HCT116 (cell line): Measurements from ENCODE around the gene LRFN3.

Experiments
- CTCF ChIP-seq, 3 experiments: fragments of 200-600 bp in 1 of 3; sonication (generic) in 1 of 3; IDR thresholded peaks in 2 of 3; conservative IDR thresholded peaks in 1 of 3; 2 replicates each; pipeline ENCODE4 v1.5.1; 2012 to 2017; ENCODE audit warnings: low read depth in 2 of 3, low read length in 2 of 3, antibody characterized with exemption in 1 of 3, borderline replicate concordance in 1 of 3, control low read depth in 1 of 3, mild to moderate bottlenecking in 1 of 3, mixed read lengths in 1 of 3, mixed run types in 1 of 3, moderate library complexity in 1 of 3; ENCODE audit not compliant: insufficient read depth in 1 of 3
- EGR1 ChIP-seq: IDR thresholded peaks from 2 replicates; pipeline ENCODE4 v1.6.1; 2012; ENCODE audit warnings: low read depth
- ELF1 ChIP-seq: IDR thresholded peaks from 2 replicates; pipeline ENCODE4 v1.6.1; 2012; ENCODE audit warnings: low read depth, borderline replicate concordance
- EZH2 ChIP-seq: fragments of 200-600 bp; sonication (generic); IDR thresholded peaks from 2 replicates; pipeline ENCODE4 v1.6.1; 2017; ENCODE audit warnings: antibody characterized with exemption, mixed run types
- JUND ChIP-seq: IDR thresholded peaks from 2 replicates; pipeline ENCODE4 v1.6.1; 2012
- MAX ChIP-seq: IDR thresholded peaks from 2 replicates; pipeline ENCODE4 v1.6.1; 2012
- POLR2A ChIP-seq: IDR thresholded peaks from 2 replicates; pipeline ENCODE4 v1.7.0; 2011; ENCODE audit warnings: borderline replicate concordance; ENCODE audit not compliant: insufficient read depth, insufficient read length; ENCODE audit errors: extremely low read depth
- RAD21 ChIP-seq: IDR thresholded peaks from 2 replicates; pipeline ENCODE4 v1.6.1; 2012; ENCODE audit warnings: low read depth, mild to moderate bottlenecking
- REST ChIP-seq: IDR thresholded peaks from 2 replicates; pipeline ENCODE4 v1.6.1; 2012; ENCODE audit warnings: low read depth
- SIN3A ChIP-seq: IDR thresholded peaks from 2 replicates; pipeline ENCODE4 v1.6.1; 2012; ENCODE audit warnings: low read depth
- YY1 ChIP-seq: IDR thresholded peaks from 2 replicates; pipeline ENCODE4 v1.6.1; 2011; ENCODE audit warnings: low read length, low read depth, moderate library complexity, mild to moderate bottlenecking; ENCODE audit not compliant: insufficient replicate concordance; ENCODE audit errors: extremely low read depth
- ZNF274 ChIP-seq: fragments of 200-500 bp; sonication (Bioruptor generic); IDR thresholded peaks from 2 replicates; pipeline ENCODE4 v1.6.1; 2014; ENCODE audit warnings: mild to moderate bottlenecking, low read depth, low read length, inconsistent platforms
- TF ChIP-seq, protein P1 (sequence below): IDR thresholded peaks from 2 replicates; pipeline ENCODE4 v1.6.1; 2011; ENCODE audit warnings: mild to moderate bottlenecking, low read length, moderate library complexity; ENCODE audit not compliant: insufficient replicate concordance; ENCODE audit errors: extremely low read depth

- no peak for TF ChIP-seq CTCF (IDR thresholded peaks at IDR 0.05 in 2 of 3, conservative IDR thresholded peaks at IDR 0.05 in 1 of 3; ENCODE audit: borderline replicate concordance in 1 of 3, insufficient read depth in 1 of 3, low read depth in 2 of 3, low read length in 2 of 3)
- TF ChIP-seq EGR1, result no peak
- no peak for TF ChIP-seq EZH2
- TF ChIP-seq, protein P1, sequence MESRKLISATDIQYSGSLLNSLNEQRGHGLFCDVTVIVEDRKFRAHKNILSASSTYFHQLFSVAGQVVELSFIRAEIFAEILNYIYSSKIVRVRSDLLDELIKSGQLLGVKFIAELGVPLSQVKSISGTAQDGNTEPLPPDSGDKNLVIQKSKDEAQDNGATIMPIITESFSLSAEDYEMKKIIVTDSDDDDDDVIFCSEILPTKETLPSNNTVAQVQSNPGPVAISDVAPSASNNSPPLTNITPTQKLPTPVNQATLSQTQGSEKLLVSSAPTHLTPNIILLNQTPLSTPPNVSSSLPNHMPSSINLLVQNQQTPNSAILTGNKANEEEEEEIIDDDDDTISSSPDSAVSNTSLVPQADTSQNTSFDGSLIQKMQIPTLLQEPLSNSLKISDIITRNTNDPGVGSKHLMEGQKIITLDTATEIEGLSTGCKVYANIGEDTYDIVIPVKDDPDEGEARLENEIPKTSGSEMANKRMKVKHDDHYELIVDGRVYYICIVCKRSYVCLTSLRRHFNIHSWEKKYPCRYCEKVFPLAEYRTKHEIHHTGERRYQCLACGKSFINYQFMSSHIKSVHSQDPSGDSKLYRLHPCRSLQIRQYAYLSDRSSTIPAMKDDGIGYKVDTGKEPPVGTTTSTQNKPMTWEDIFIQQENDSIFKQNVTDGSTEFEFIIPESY, result no peak
- TF ChIP-seq POLR2A, result no peak
- no peak for TF ChIP-seq YY1
- TF ChIP-seq MAX, result no peak
- TF ChIP-seq REST, result no peak
- no peak for TF ChIP-seq ELF1
- TF ChIP-seq SIN3A, result no peak
- no peak for TF ChIP-seq JUND
- TF ChIP-seq ZNF274, result no peak
- TF ChIP-seq RAD21, result no peak
These were observed 4.1 kb downstream of the LRFN3 start for GRCh38 chr19:35940078-35940775.
